ENCODE measurements around the gene PHLDA3.
"Not testable (repeated sequence)": the region's sequence is repeated elsewhere in the genome, so short reads cannot be mapped to it uniquely, and the experiment has no call there.

PHLDA3 gene

DNA sequence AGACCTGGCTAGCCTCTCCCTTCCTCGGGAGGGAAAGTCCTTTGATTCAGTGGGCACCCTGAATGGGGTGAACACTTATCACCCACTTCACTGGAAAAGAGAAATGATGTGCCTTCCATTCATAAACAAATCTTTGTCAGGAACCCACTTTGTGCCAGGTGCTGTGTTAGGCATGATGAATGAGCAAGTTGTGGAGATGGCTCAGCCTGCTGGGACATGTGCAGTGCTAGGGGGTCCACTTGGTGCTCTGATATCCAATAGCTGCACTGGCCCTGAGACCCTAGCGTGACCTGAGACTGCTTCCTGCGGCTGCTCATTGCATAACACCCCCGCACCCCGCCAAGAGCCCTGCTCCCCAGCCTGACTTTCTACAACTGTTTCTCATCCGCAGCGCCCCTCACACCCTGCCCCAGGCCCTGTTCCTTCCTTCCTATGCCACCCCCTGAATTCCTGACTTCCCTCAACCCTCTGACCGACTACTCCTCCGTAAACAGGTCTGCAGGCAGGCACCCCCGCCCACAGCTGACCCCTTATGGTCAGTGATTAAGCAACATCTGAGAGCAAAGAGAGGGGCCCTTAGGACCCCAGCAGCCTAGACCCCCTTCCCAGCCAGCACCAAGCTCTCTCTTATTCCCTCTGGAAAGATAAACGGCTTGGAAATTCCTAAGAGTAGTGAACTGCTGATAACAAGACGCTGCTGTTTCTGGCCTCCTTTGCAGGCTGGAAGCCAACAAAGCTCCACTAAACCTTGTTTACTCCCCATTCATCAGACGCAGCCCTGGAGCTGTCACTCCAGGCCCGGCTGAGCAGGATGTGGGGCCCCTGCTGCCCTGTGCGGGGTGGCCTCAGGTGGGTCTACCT lies 25.0 kb upstream of the PHLDA3 start:
- POLR2A ChIA-PET, result no interaction called here
- CTCF ChIA-PET, result interaction anchor here (1.1 to 29.4 kb wide), 4 partner anchors 13 to 59 kb away, joined by 4 to 685 read pairs (median 254); partner anchors contain the start of gene CSRP1

DNA sequence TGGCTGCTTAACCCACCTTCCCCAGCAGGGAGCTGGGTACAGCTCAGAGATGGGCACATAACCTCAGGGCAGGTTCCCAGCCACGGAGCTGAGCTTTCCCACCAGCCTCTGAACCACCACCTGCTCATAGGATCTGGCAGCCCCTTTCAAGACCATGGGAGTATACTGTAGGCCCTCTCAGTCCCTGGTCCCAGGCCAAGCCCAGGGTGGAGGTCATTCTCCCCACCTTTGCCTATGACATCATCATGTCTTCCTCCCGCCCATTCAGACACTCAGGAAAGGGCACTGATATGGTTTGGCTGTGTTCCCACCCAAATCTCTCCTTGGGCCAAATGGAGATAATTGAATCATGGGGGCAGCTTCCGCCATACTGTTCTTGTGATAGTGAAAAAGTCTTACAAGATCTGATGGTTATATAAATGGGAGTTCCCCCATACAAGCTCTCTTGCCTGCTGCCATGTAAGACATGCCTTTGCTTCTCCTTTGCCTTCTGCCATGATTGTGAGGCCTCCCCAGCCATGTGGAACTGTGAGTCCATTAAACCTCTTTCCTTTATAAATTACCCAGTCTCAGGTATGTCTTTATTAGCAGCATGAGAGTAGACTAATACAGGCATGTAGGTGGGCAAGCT lies 24.2 kb upstream of the PHLDA3 start:
- DNase-seq (ENCODE audit: extremely low spot score); POLR2A ChIA-PET: not testable (repeated sequence)
- CTCF ChIA-PET, result interaction anchor here (1.1 to 29.4 kb wide), 5 partner anchors 14 to 58 kb away, joined by 4 to 685 read pairs (median 5); partner anchors contain the start of gene CSRP1

More for the DNA sequence above, 25.0 kb upstream of the PHLDA3 start:
- TF ChIP-seq, protein P1, sequence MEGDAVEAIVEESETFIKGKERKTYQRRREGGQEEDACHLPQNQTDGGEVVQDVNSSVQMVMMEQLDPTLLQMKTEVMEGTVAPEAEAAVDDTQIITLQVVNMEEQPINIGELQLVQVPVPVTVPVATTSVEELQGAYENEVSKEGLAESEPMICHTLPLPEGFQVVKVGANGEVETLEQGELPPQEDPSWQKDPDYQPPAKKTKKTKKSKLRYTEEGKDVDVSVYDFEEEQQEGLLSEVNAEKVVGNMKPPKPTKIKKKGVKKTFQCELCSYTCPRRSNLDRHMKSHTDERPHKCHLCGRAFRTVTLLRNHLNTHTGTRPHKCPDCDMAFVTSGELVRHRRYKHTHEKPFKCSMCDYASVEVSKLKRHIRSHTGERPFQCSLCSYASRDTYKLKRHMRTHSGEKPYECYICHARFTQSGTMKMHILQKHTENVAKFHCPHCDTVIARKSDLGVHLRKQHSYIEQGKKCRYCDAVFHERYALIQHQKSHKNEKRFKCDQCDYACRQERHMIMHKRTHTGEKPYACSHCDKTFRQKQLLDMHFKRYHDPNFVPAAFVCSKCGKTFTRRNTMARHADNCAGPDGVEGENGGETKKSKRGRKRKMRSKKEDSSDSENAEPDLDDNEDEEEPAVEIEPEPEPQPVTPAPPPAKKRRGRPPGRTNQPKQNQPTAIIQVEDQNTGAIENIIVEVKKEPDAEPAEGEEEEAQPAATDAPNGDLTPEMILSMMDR (IDR thresholded peaks at IDR 0.05; ENCODE audit: control extremely low read depth, extremely low read depth, low read depth, missing control alignments), result no peak
- no peak for DNase-seq (ENCODE audit: extremely low spot score)

DNA sequence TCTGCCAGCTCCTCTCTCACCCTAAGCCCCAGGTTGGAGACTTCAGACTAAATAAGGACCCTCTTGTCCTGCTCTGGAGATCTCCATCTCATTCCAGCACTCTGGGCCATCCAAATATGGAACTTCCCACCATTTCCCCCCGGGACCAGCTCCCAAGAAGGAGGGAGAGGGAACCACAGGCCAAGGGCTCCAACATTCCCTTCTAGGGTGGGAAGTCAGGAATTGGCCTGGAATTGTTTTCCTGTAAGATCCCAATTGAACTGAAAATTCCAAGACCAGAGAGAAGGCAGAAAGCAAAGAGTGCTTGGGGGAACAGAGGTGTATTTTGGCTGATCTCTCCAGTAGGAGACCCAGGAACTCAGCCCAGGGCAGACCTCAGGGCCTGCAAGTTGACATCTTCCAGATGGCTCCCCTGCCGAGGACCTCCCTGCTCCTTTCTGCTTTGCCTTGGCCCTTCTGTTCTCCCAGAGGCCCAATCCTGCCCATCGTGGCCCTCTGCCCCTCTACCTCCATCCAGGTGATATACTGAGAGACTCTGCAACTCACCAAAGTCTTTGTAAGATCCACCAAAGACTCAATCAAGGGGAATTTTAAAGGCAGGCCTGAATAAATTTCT lies 23.0 kb upstream of the PHLDA3 start:
- TF ChIP-seq, protein P1 (IDR thresholded peaks at IDR 0.05; ENCODE audit: control extremely low read depth, extremely low read depth, low read depth, missing control alignments), result no peak
- CTCF ChIA-PET, result interaction anchor here (1.1 to 29.4 kb wide), 5 partner anchors 10 to 57 kb away, joined by 4 to 685 read pairs (median 38); partner anchors contain the start of gene CSRP1
- POLR2A ChIA-PET, result no interaction called here
- DNase-seq (ENCODE audit: extremely low spot score), result no peak

DNA sequence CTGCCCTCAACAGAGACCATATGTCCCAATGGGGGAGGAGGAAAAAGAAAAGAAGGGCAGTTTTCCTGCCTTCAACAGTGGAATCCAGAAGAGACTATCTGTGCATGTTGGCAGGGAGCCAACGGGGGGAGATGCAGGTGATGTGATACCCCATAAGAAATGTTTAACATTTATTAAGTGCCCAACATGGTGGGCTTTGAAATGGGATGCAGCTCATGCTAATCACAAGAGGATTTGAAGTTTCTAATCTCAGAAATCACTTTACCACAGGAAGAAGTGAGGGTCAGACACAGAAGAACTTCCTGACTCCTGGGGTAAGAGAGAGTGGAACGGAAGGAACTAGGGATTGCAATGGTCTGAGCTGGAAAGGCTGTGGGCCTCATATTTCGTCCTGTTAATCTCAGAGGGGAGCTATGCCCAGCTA lies 21.7 kb upstream of the PHLDA3 start:
- TF ChIP-seq, protein P1 (IDR thresholded peaks at IDR 0.05; ENCODE audit: control extremely low read depth, extremely low read depth, low read depth, missing control alignments), result no peak
- ChIA-PET CTCF (interaction anchor here (2.7 to 21.3 kb wide), 2 partner anchors 9 to 16 kb away, joined by 38 to 504 read pairs; partner anchors contain the start of gene CSRP1), POLR2A (no interaction called here)
- DNase-seq (ENCODE audit: extremely low spot score), result no peak

DNA sequence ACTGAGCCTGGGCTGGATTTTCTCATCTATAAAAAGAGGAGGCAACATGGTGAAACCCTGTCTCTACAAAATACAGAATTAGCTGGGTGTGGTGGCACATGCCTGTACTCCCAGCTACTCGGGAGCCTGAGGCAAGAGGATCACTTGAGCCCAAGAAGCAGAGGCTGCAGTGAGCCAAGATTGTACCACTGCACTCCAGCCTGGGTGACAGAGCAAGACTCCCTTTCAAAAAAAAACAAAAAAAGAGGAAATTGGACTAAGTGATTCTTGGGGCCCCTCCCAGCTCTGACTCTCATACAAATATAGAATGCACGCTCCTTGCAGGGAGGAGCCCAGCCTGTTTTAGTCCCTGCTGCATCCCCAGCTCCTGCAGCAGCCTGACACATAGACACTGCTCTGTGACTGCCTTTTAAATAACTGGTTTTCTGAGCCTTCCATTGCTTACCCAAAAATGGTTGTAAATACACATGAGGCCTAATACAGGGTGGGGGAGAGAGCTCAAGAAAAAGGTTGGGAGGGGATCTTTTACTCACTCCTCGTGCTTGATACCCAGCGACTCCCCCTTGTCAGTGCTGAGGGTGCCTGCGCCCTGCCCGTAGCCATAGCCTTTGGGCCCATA lies 20.8 kb upstream of the PHLDA3 start:
- CTCF ChIA-PET, result interaction anchor here (2.7 to 21.3 kb wide), 2 partner anchors 8 to 17 kb away, joined by 38 to 504 read pairs; partner anchors contain the start of gene CSRP1
- TF ChIP-seq, protein P1 (IDR thresholded peaks at IDR 0.05; ENCODE audit: control extremely low read depth, extremely low read depth, low read depth, missing control alignments), result no peak
- POLR2A ChIA-PET, result no interaction called here
- no peak for DNase-seq (ENCODE audit: extremely low spot score)

DNA sequence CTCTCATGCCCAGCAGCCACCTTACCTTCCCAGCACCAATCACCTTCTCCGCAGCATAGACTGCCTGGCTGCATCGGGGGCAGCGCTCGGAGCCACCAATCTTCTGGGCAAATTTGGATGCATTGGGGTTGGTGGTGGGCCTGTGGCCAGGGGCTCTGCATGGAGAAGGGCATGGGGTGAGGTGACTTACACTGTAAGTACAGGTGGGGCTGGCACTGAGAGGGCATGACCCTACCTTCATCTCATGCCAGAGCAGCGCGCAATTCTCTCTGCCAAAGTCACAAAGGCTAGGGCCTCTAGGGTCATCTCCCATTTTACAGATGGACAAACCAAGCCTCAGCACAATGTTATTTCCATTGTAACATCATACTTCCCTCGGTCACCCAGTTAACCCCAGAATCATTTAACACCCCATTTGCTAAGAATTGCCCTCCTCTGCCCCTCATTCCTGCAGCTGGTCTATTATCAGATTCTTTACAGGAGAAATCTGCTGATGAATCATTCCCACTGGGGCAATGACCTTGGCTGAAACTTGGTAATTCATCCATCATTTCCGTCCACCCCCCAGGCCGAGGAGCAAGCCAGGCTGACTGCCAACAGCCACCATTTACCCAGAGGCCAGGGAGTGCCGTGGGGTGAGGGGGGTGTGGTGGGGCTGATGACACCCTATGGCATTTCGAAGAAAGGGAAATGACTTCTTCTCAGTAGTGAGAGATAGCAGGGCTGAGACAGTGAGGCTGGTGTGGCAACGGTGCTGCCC lies 20.0 kb upstream of the PHLDA3 start:
- TF ChIP-seq, protein P1 (IDR thresholded peaks at IDR 0.05; ENCODE audit: control extremely low read depth, extremely low read depth, low read depth, missing control alignments), result no peak

More for the DNA sequence above, 20.0 kb upstream of the PHLDA3 start:
- POLR2A ChIA-PET, result no interaction called here
- CTCF ChIA-PET, result interaction anchor here (1.8 to 21.3 kb wide), 2 partner anchors 18 to 41 kb away, joined by 8 to 504 read pairs; partner anchors contain the start of gene CSRP1
- DNase-seq (ENCODE audit: extremely low spot score), result no peak
